Tibial nerve (tissue), 4 donors: ENCODE results near the gene TTLL8. TPM values are rescaled to one million over a fixed set of nuclear protein-coding genes. Genes with fewer than 3 reads are reported as not detected.

Experiments used
- DNase-seq, 2 donors: peaks; one replicate each; pipeline ENCODE4 v3.0.0-alpha.2; 2019; ENCODE audit warnings: low spot score in 2 of 2
- H3K27ac ChIP-seq, 4 donors: fragments of 200-600 bp; sonication (generic) in 3 of 4; one replicate each; pipeline ENCODE4 v1.5.1; 2017 to 2019; ENCODE audit warnings: mild to moderate bottlenecking in 1 of 4
- H3K27me3 ChIP-seq, 2 donors: fragments of 200-600 bp; sonication (generic) in 1 of 2; one replicate each; pipeline versions ENCODE4 v1.5.1 to v1.6.0; 2017 to 2019
- H3K36me3 ChIP-seq, 3 donors: fragments of 200-600 bp; sonication (generic); one replicate each; pipeline ENCODE4 v1.5.1; 2018 to 2019
- H3K4me1 ChIP-seq, 4 donors: fragments of 200-600 bp; sonication (generic) in 3 of 4; one replicate each; pipeline ENCODE4 v1.5.1; 2017 to 2019
- H3K4me3 ChIP-seq, 4 donors: fragments of 200-600 bp; sonication (generic) in 3 of 4; one replicate each; pipeline ENCODE4 v1.5.1; 2017 to 2019; ENCODE audit warnings: mild to moderate bottlenecking in 1 of 4, moderate library complexity in 1 of 4
- H3K9me3 ChIP-seq, 4 donors: fragments of 200-600 bp; sonication (generic) in 3 of 4; one replicate each; pipeline ENCODE4 v1.5.1; 2017 to 2019
- CTCF ChIP-seq, 5 experiments: fragments of 200-600 bp in 3 of 5; fragments of 450-650 bp in 2 of 5; sonication (generic) in 3 of 5; IDR thresholded peaks; one replicate each; pipeline ENCODE4 v1.5.1; 2016 to 2019; ENCODE audit warnings: antibody characterized with exemption in 5 of 5, mild to moderate bottlenecking in 3 of 5, moderate library complexity in 2 of 5
- EP300 ChIP-seq, 2 donors: sonication (generic); formaldehyde crosslinking; IDR thresholded peaks; one replicate each; pipeline ENCODE4 v1.6.1; 2017; ENCODE audit warnings: antibody characterized with exemption in 2 of 2, mild to moderate bottlenecking in 1 of 2
- POLR2A ChIP-seq, 2 donors: fragments of 450-650 bp; IDR thresholded peaks; one replicate each; pipeline ENCODE4 v1.6.1; 2017; ENCODE audit warnings: antibody characterized with exemption in 2 of 2, mild to moderate bottlenecking in 2 of 2, moderate library complexity in 2 of 2
- WGBS, 2 donors: methylation state at CpG; one replicate each; pipeline ENCODE4 v1.1.5; 2018; 5-methylcytosine and 5-hydroxymethylcytosine counted together
- total RNA-seq, 4 donors: library from RNA; depleted of rRNA; stranded (reverse); fragments of >200 nt; gene quantifications; one replicate each; pipeline ENCODE4 v1.1.0, GENCODE V29; 2016

The TTLL8 gene
- total RNA-seq, 4 donors from 2014 or later: not detected

- no peak for DNase-seq
- TF ChIP-seq POLR2A (IDR thresholded peaks at IDR 0.05) (no peak), CTCF (IDR thresholded peaks at IDR 0.05) (no peak), EP300 (IDR thresholded peaks at IDR 0.05) (no peak)
- H3K27me3 ChIP-seq: peaks cover 0 to 9% of the 10 kb centered on the region in 2 donors
- H3K9me3 ChIP-seq: peaks cover 0 to 27% (median 0%) of the 10 kb centered on the region in 4 donors
- no peak overlapping the region for H3K27ac ChIP-seq
- H3K4me3 ChIP-seq: no peak overlapping the region
- H3K4me1 ChIP-seq: no peaks in the 10 kb centered on the region
- no peaks in the 10 kb centered on the region for H3K36me3 ChIP-seq
- WGBS, 2 donors: 69 to 79% methylated on average over 12 to 17 of the region's 17 CpGs
Measured at GRCh38 chr22:50048836-50049235, 9.3 kb downstream of the TTLL8 start.

DNA sequence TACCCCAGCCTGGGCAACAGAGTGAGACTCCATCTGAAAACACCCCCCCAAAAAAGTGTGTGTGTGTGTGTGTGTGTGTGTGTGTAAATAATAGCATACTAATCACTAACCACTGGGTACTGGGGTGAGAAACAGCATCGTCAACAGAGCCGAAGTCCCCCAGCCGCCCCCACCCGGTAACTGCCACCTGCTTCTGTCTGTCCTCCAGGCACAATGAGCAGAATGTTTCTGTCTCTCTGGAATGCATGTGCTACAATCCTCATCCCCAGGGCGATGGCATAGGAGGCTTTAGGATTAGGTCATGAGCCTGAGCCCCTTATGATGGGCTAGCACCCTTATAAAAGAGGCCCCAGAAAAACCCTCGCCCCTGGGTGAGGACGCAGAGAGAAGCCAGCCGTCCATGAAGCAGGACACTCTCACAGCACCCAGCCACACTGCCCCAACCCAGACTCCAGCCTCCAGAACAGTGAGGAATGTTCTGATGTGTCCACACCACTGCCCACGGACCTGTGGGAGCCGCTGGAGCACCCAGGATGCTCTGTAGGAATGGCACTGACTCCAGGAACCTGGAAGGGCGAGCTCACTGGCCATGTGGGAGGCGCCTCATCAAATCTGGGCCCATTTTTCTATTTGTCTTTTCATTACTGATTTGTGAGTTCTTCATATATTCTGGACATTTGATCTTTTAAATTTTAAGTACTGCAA is 9.9 kb downstream of the TTLL8 start:
- TF ChIP-seq POLR2A (IDR thresholded peaks at IDR 0.05) (no peak), EP300 (IDR thresholded peaks at IDR 0.05) (no peak), CTCF (IDR thresholded peaks at IDR 0.05) (no peak)
- Histone ChIP-seq H3K4me1 (no peaks in the 10 kb centered on the region), H3K27me3 (peaks cover 0 to 9% of the 10 kb centered on the region in 2 donors), H3K4me3 (no peak overlapping the region), H3K36me3 (no peaks in the 10 kb centered on the region), H3K27ac (no peak overlapping the region), H3K9me3 (peaks cover 0 to 21% (median 0%) of the 10 kb centered on the region in 4 donors)
- no peak for DNase-seq
- 81 to 84% methylated on average over 11 to 12 of the region's 12 CpGs for WGBS, 2 donors

DNA sequence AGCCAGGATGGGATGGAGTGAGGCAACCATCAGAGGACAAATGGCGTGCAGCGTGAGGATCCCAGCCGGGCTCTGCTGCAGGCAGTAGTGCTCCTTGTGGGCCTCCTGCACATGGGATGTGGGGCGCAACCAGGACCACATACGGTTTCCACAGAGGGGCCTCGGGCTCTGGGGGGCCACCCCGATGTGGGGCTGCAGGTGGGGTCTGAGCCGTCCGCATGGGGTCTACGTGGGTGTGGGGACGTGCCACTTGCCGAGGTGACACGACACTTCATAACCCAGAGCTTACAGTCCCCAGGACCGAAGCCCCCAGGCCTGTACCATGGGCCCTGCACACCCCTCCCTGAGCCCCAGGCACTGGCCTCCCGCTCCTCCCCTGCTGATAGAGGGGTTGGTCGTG is 10.8 kb downstream of the TTLL8 start:
- 87 to 88% methylated on average over 8 to 16 of the region's 16 CpGs for WGBS, 2 donors
- Histone ChIP-seq H3K27ac (no peak overlapping the region), H3K36me3 (no peaks in the 10 kb centered on the region), H3K27me3 (peaks cover 0 to 9% of the 10 kb centered on the region in 2 donors), H3K4me3 (no peak overlapping the region), H3K4me1 (no peaks in the 10 kb centered on the region), H3K9me3 (peaks cover 0 to 12% (median 0%) of the 10 kb centered on the region in 4 donors)
- DNase-seq: no peak
- TF ChIP-seq POLR2A (IDR thresholded peaks at IDR 0.05) (no peak), CTCF (IDR thresholded peaks at IDR 0.05) (no peak), EP300 (IDR thresholded peaks at IDR 0.05) (no peak)

DNA sequence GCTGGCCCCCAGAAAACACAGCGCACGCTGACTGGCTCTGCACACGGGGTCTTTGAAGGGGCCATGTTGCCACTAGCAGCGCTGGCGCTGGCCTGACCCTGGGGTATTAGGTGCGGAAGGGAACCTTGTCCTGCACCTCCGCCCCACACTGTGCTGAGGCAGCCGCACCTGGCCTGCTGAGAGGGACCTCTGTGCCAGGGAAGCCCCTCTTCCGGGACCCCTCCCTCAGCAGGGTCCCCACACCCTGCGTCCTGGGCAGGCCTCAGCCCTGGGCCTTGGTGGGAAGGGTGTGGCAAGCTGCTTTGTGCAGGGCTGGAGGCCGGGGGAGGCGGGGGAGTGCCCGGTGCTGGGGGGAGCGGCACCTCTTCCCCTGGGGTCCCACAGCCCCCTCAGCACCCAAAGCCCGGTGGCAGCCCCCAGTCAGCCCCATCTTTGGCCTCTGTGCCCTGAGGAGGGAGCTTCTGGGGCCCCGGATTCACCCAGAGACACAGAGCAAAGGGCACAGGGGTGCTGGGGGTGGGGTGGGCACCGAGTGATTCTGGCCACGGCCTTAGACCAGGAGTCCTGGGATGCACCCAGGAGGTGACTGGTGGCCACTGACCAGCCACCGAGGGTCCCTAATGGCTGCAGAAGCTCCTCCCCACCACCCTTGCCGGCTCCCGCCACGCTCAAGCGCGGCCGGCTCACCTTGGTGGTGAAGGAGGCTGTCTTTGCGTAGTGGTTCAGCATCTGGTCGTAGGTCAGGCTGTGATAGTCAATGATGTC is 11.4 kb downstream of the TTLL8 start:
- WGBS, 2 donors: 85 to 87% methylated on average over 15 to 17 of the region's 27 CpGs
- Histone ChIP-seq H3K4me3 (no peak overlapping the region), H3K9me3 (peaks cover 0 to 5% (median 0%) of the 10 kb centered on the region in 4 donors), H3K27ac (no peak overlapping the region), H3K36me3 (no peaks in the 10 kb centered on the region), H3K27me3 (peaks cover 0 to 9% of the 10 kb centered on the region in 2 donors), H3K4me1 (no peaks in the 10 kb centered on the region)
- TF ChIP-seq POLR2A (IDR thresholded peaks at IDR 0.05) (no peak), CTCF (IDR thresholded peaks at IDR 0.05) (no peak), EP300 (IDR thresholded peaks at IDR 0.05) (no peak)
- DNase-seq: no peak

GRCh38 chr22:50046019-50046415 is 12.1 kb downstream of the TTLL8 start:
- Histone ChIP-seq H3K4me1 (no peaks in the 10 kb centered on the region), H3K36me3 (no peaks in the 10 kb centered on the region), H3K27me3 (peaks cover 0 to 9% of the 10 kb centered on the region in 2 donors), H3K4me3 (no peak overlapping the region), H3K9me3 (no peaks in the 10 kb centered on the region), H3K27ac (no peak overlapping the region)
- no peak for TF ChIP-seq CTCF (IDR thresholded peaks at IDR 0.05)
- no peak for TF ChIP-seq EP300 (IDR thresholded peaks at IDR 0.05)
- TF ChIP-seq POLR2A (IDR thresholded peaks at IDR 0.05): no peak
- DNase-seq: no peak
- 71 to 77% methylated on average over 11 to 12 of the region's 19 CpGs for WGBS, 2 donors
